Measurements from ENCODE around the gene DEDD2.

The DEDD2 gene

DNA sequence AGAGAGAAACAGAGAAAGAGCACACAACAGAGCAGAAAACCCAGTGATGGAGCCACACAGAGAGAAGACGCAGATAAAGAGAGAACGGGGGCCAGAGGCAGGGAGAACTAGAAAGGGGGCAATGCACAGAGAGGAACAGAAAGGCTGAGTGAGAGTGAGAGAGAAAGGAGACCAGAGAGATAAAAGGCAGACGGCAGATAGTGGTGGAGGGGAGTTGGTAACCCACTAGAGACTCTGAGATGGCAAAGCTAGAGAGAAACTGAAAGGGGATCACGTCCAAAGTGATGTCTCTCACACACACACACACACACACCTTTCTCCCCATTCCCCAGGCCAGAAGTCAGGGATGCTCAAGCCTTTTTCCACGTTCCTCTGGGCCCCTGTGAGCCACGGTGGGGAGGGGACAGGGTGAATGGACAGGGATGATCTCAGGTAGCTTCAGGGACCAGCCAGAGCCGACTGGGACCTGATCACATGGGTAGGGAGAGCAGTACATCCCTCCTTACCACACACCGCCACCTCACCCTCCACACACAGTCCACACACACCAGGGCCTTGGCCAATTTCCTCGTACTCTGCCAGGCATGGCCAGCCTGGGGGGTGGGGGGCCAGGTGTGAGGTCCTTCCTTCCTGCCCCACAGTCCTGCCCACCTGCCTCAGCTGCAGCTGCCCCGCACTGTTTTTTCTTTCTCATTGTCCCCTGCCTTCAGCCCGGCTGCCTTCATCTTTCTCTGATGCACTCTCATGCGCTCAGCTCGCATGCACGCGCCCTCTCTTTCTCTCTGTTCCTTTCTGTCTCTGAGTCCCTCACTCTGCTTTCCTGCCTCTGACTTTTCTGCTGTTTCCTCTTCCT, 62.8 kb downstream of the DEDD2 start:
- Histone ChIP-seq H3K9ac (peak overlapping the region in 4 of 11 experiments; percentile 2 to 27 (median 10); a peak in 2 of 22 replicates), H3K9me3 (replicated peaks in 1 of 11) (no peaks in the 10 kb centered on the region), H4K20me1 (peaks cover 0 to 18% (median 0%) of the 10 kb centered on the region in 11 experiments; a peak in 5 of 22 replicates), H3K27me3 (no peaks in the 10 kb centered on the region; a peak in 1 of 22 replicates), H3K4me1 (peaks cover 19 to 26% (median 21%) of the 10 kb centered on the region in 10 experiments), H3K4me2 (peak overlapping the region; percentile 69 to 84 (median 78)), H3K36me3 (no peaks in the 10 kb centered on the region), H3K27ac (0 out of 22 replicates have a peak overlapping the region, but pooled peaks of 1 of the 11 experiments have one; percentile 12), H3K4me3 (no peak overlapping the region)
- no peak for TF ChIP-seq Cebpa-rat (IDR thresholded peaks at IDR 0.05)

DNA sequence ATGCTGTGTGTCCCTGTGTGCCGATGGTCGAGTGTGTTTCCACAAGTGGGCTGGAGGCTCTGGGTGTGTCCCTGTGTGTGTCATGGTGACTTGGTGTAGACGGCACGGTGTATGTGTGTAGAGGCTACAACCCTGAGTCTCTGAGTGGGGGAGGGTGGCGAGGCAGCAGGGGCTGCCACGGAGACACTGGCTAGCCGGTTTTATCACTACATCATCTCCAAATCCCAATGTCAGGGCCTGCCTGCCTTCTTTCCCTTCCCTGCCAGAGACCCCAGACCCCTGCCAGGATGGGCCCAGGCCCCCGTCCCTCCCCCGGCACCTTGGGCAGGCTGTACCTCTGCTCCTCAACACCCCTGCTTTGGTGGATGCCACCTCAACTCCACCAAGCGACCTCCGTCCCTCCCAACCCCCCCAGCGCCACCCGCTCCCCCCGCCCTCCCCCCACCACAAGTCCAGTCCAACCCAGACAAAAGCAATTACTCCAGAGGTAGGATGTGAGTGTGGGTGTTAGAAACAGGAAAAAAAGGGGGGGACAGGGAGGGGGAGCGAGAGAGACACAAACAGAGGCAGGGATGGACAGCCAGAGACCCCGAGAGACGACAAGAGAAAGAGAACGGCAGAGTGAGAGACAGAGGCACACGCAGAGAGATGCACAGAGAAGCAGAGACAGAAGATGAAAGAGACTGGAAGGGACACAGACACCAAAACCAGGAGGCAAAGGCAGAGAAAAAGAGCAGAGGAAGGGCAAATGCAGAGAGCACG, 63.6 kb downstream of the DEDD2 start:
- Histone ChIP-seq H3K4me3 (no peak overlapping the region), H4K20me1 (peaks cover 0 to 20% (median 0%) of the 10 kb centered on the region in 11 experiments; a peak in 5 of 22 replicates), H3K27me3 (no peaks in the 10 kb centered on the region; a peak in 1 of 22 replicates), H3K27ac (no peak overlapping the region), H3K4me1 (peaks cover 19 to 26% (median 21%) of the 10 kb centered on the region in 10 experiments), H3K4me2 (peak overlapping the region; percentile 69 to 84 (median 78); a peak in 19 of 22 replicates), H3K9ac (no peak overlapping the region), H3K9me3 (replicated peaks in 1 of 11) (no peaks in the 10 kb centered on the region), H3K36me3 (no peaks in the 10 kb centered on the region)
- no peak for TF ChIP-seq Cebpa-rat (IDR thresholded peaks at IDR 0.05)

DNA sequence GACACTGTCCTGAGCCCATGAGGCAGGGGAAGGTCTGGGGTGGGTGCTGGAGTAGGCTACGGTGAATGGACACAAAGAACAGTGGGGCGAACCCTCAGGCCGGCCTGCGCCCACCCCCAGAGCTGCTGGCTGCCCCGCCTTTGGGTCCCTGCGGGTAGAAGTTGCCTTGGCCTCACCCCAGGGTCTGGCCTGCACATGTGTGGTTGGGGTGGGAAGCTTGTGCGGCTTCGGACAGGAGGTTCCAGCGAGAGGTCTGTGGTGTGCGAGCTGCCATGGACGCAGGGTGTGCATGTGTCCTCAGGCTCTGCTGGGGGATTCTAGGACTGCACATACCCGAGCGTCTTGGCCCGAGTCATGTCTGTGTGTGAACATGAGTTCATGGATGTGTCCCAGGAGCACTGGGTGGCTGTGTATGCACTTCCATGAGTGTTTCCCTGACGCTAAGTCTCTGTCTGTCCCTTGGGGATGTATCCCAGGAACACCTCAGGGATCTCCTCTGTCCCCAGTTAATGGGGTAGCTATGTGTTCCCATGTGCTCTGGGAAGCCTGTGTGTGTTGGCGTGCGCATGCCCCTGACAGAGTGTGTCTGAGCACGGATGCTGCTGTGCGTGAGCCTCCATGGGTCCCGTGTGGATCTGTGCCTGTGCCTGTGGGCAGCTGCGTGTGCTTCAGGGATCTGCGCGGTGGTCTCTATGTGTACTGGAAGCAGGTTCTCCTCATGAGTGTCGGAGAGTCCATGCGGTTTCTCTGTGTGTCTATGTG, 64.4 kb downstream of the DEDD2 start:
- no peak overlapping the region for H3K27ac ChIP-seq
- no peak overlapping the region for H3K4me3 ChIP-seq
- TF ChIP-seq Cebpa-rat (IDR thresholded peaks at IDR 0.05): no peak
- H3K4me1 ChIP-seq: peaks cover 19 to 26% (median 21%) of the 10 kb centered on the region in 10 experiments
- H3K9ac ChIP-seq: no peak overlapping the region
- peaks cover 0 to 21% (median 0%) of the 10 kb centered on the region in 11 experiments; a peak in 5 of 22 replicates for H4K20me1 ChIP-seq
- no peaks in the 10 kb centered on the region for H3K9me3 ChIP-seq (replicated peaks in 1 of 11)
- no peak overlapping the region for H3K4me2 ChIP-seq
- no peaks in the 10 kb centered on the region for H3K36me3 ChIP-seq
- H3K27me3 ChIP-seq: no peaks in the 10 kb centered on the region; a peak in 1 of 22 replicates

DNA sequence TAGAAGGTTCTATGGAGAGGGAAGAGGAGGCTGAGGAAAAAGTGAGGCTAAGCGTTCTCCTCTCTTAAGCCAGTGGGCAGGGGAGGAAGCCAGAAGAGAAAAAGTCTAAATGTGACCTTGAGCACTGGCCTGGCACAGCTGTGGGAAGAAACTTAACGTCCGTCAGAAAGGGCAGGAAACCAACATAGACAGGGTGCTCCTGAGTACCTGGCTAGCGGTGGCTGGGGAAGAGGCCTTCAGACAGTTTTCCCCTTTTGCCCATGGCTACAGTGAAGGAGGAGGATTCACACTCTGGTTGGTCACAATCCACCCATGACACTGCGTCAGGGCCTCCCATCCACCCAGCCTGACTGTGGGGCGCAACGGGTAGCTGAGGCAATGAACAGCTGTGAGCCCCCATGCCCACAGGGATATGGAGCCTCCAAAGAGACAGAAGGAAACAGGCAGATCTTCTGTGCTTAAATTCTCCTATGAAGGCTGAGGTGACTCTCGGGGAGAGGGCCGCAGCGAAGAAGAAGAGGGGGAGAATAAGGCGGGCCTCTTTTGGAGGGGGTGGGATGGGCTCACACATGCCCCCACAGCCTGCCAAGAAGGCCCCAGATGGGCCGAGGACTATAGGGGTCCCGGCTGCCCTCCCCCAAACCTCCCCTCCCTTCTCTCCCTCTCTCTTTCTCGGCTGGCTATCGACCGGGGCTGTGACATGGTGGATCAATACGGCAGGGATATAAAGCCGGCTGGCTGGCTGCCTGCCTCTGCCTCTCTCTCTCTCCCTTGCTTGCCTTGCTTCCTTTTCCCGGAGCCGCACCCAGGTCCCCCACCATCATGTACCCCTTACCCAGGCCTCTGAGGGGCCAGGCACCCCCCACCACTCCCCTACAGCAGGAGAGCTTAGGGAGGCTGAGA, 65.4 kb downstream of the DEDD2 start:
- H3K27me3 ChIP-seq: no peaks in the 10 kb centered on the region; a peak in 2 of 22 replicates
- no peaks in the 10 kb centered on the region for H3K36me3 ChIP-seq
- H3K4me3 ChIP-seq: no peak overlapping the region
- H4K20me1 ChIP-seq: peaks cover 0 to 20% (median 0%) of the 10 kb centered on the region in 11 experiments; a peak in 5 of 22 replicates
- no peaks in the 10 kb centered on the region for H3K9me3 ChIP-seq (replicated peaks in 1 of 11)
- TF ChIP-seq Cebpa-rat (IDR thresholded peaks at IDR 0.05): no peak
- no peak overlapping the region for H3K9ac ChIP-seq
- H3K4me2 ChIP-seq: no peak overlapping the region
- peaks cover 19 to 26% (median 21%) of the 10 kb centered on the region in 10 experiments for H3K4me1 ChIP-seq
- H3K27ac ChIP-seq: no peak overlapping the region

DNA sequence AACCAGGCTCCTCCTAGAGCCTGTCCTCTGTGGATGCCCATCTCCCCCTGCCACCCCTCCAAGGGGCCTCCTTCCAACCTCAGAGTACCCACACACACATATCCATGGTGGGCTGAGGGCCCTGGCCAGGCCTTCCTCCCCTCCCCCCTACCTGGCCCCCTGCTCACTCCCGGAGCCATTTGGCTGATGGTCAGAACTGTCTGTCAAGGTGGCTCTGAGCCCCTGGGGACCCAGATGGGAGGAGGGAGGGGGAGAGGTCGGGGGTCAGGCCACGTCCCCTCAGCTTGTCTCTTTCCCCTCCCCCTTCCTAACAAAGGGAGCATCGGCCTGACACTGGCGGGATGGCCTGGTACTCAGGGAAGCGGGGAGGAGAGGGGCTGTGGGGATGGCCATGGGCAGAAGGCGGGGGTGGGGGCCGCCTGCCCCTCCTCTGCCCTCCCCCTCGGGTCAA, 66.5 kb downstream of the DEDD2 start:
- peaks cover 18 to 25% (median 19%) of the 10 kb centered on the region in 10 experiments for H3K4me1 ChIP-seq
- no peak overlapping the region for H3K4me3 ChIP-seq
- H3K27ac ChIP-seq: no peak overlapping the region
- TF ChIP-seq Cebpa-rat (IDR thresholded peaks at IDR 0.05): no peak
- H3K9me3 ChIP-seq (replicated peaks in 1 of 11): no peaks in the 10 kb centered on the region
- no peaks in the 10 kb centered on the region for H3K36me3 ChIP-seq
- H3K9ac ChIP-seq: no peak overlapping the region; a peak in 1 of 22 replicates
- no peak overlapping the region for H3K4me2 ChIP-seq
- H3K27me3 ChIP-seq: no peaks in the 10 kb centered on the region; a peak in 2 of 22 replicates
- peaks cover 0 to 26% (median 0%) of the 10 kb centered on the region in 11 experiments; a peak in 6 of 22 replicates for H4K20me1 ChIP-seq

DNA sequence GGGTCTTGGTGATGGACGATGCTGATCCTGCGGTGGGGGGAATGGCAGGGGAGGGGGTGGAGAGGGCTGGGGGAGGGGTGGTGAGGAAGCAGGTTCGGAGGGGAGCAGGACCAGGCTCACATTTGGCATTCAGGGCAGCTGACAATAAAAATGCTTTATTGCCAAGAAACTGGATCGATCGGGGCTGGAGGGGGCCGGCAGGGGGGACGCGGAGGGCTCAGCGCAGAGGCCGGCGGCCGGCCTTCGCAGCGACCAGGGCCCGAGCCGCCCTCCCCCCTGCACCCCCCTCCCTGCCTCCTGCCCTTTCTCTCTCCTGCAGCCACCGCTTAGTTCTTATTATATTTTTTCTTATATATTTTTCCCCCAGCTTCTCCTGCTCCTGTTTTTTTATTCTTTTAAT, 67.1 kb downstream of the DEDD2 start:
- no peak overlapping the region for H3K4me2 ChIP-seq
- no peak overlapping the region for H3K9ac ChIP-seq

DNA sequence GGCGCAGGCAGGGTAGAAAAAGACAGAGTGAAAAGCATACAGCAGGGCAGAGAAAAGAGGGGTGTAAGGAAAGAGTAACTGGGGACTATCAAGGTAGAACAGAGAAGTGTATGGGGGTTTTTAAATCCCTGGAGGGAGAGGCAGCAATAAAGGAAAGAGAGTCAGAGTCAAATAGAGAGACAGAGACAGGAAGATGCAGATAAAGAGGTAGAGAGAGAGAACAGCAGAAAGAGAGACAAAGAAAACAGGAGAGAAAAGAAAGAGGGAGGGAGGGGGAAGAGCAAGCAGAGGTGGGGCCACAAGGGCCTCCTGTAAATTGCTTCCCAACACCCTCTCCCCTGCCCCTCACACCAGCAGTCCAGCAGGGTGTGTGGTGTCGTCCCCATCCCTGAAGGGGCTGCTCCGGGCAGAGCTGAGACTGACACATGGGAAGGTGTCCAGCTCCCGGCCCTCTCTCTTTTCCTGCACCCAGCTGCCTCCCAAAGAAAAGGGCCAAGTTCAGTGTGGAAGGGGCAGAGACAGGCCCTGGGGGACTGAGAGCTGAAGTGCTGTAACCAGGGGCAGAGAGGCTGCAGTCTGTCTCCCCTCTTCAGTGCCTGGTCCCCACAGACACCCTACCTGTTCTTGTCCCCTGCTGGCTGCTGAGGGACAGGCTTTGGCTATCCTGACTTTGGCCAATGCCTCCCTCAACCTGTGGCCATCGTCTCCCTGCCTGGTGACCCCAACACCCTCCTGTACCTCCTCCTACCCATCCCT, 67.9 kb downstream of the DEDD2 start:
- Histone ChIP-seq H3K4me3 (no peak overlapping the region), H3K4me1 (peaks cover 5 to 12% (median 6%) of the 10 kb centered on the region in 10 experiments), H3K4me2 (no peak overlapping the region)

More for the DNA sequence above, 67.1 kb downstream of the DEDD2 start:
- H4K20me1 ChIP-seq: peaks cover 0 to 24% (median 0%) of the 10 kb centered on the region in 11 experiments; a peak in 6 of 22 replicates
- peaks cover 12 to 19% (median 13%) of the 10 kb centered on the region in 10 experiments for H3K4me1 ChIP-seq
- H3K36me3 ChIP-seq: no peaks in the 10 kb centered on the region
- no peak overlapping the region for H3K27ac ChIP-seq
- no peak for TF ChIP-seq Cebpa-rat (IDR thresholded peaks at IDR 0.05)
- no peak overlapping the region for H3K4me3 ChIP-seq
- no peaks in the 10 kb centered on the region; a peak in 2 of 22 replicates for H3K27me3 ChIP-seq
- no peaks in the 10 kb centered on the region for H3K9me3 ChIP-seq (replicated peaks in 1 of 11)

More for the DNA sequence above, 67.9 kb downstream of the DEDD2 start:
- no peak overlapping the region for H3K27ac ChIP-seq
- H3K9me3 ChIP-seq (replicated peaks in 1 of 11): no peaks in the 10 kb centered on the region
- H3K36me3 ChIP-seq: no peaks in the 10 kb centered on the region
- TF ChIP-seq Cebpa-rat (IDR thresholded peaks at IDR 0.05): no peak
- no peaks in the 10 kb centered on the region; a peak in 2 of 22 replicates for H3K27me3 ChIP-seq
- H3K9ac ChIP-seq: no peak overlapping the region
- H4K20me1 ChIP-seq: peaks cover 0 to 27% (median 0%) of the 10 kb centered on the region in 11 experiments; a peak in 7 of 22 replicates

Measured in BLaER1 treated with 17β-estradiol and CSF1 and Interleukin-3, amounts not matched to agents 10 nM and 100 nM (cell line).